HG02840 (cell line): ENCODE data around the gene ANO2.
"Not testable (repeated sequence)": the region's sequence is repeated elsewhere in the genome, so short reads cannot be mapped to it uniquely, and the experiment has no call there.

ENCODE experiments used
- ATAC-seq: cut with Tn5 transposase; IDR thresholded peaks from one replicate; pipeline ENCODE4 v1.9.1; 2021; ENCODE audit warnings: mild to moderate bottlenecking, moderate library complexity, moderate number of reproducible peaks; ENCODE audit not compliant: unreplicated experiment, low FRiP score

ANO2 gene

DNA sequence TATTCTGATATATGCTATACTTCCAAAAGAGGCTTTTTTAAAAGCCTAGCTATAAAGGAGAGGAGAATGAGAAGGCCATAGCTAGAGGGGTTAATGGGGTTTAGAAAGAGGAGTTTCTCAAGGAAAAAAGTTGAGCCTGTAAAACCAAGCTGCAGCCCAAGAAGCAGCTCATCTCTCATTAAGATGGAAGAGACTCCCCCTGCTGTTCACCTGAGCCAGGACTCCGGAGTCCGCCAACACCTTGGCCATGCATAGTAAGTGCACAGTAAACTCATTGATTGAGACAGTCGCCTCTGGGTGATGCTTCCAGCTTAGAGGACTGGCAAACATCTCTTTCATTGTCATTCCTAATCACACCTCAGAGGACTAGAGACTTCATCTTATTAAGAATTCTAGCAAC is 46.2 kb downstream of the ANO2 start:
- ATAC-seq, result no peak

DNA sequence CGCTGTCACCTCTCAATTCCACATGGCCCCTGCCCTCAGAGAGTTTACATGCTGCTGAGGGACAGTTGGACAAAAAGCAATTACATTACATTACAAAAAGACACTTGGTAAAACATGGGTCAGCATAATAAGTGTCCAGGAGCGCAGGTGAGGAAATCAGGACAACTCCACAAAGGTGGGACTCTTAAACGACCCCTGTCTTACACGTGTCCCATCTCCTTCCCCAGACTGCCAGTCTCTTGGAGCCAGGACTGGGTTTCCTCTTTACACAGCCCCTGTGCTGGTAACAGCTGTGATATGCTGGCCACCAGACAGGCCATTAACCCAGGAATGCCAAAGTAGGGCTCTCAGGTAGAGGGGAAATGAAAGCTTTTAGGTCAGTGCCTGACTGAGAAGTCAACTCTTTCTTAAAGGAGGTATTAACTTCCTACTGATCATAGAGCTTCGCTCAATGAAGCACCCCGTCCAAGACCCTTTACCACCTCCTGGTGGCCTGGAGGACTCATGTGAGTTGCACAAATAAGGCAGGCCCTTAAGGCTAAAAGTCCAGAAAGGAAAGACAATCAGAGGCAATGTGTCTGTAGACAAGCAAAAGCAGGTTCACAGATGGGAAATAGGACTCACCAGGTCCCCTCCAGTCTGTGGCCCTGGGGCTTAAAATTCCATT is 55.5 kb downstream of the ANO2 start:
- ATAC-seq, result no peak

DNA sequence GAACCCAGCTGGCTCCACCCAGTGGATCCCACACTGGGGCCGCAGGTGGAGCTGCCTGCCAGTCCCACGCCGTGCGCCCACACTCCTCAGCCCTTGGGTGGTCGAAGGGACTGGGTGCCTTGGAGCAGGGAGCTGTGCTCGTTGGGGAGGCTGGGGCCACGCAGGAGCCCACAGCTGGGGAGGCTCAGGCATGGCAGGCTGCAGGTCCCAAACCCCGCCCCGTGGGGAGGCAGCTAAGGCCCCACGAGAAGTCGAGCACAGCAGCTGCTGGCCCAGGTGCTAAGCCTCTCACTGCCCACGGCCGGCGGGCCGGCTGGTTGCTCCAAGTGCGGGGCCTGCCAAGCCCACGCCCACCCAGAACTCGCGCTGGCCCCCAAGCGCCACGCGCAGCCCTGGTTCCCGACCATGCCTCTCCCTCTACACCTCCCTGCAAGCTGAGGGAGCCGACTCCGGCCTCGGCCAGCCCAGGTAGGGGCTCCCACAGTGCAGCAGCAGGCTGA is 56.2 kb downstream of the ANO2 start:
- no peak for ATAC-seq

DNA sequence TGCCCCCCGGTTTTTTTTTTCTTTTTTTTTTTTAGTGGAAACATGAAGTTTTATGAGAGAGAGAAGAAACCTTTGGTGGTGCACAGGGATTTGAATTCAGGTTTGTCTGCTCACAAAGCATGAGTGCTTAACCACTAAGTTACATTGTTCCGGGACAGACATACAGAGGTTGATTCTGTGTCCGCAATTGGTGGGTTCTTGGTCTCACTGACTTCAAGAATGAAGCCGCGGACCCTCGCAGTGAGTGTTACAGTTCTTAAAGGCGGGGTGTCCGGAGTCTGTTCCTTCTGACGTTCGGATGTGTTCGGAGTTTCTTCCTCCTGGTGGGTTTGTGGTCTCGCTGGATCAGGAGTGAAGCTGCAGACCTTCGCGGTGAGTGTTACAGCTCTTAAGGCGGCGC is 57.2 kb downstream of the ANO2 start:
- not testable (repeated sequence) for ATAC-seq

DNA sequence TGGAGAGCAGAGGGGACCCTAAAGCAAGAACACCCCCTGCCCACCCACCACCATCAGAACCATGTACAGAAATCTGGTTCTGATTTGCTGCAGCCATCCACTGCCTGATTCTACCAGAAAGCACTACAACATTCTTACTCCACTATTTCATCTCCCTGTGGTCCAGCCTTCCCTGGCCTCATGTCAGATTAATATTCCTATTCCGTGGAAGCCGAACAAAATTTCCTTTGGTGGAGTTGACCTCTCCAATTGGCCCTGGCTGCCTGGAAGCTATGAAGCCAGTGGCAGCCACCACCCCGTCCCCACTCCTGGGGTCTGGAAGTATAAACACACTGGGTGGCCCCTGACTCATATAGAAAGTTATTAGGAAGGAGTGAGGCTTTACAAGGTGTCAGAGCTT is 60.2 kb downstream of the ANO2 start:
- no peak for ATAC-seq

DNA sequence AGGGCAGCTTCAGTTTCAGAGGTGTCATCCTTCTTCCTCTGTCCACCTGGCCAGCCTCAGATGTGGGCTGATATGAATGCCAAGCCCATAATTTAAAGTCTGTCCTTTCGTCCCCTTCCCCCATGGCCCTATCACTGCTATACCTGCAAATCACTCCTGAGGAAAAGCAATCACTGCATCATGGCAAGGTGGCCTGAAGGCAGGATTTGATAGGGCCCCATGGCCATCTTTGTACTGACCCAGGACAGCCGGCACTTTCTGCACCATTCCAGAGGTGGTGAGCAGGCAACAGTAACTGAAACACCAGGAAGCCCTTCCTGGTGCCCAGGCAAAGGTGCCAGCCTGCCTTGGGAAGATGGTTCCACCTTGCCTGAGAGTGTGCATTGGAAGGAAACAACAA is 60.8 kb downstream of the ANO2 start:
- no peak for ATAC-seq

DNA sequence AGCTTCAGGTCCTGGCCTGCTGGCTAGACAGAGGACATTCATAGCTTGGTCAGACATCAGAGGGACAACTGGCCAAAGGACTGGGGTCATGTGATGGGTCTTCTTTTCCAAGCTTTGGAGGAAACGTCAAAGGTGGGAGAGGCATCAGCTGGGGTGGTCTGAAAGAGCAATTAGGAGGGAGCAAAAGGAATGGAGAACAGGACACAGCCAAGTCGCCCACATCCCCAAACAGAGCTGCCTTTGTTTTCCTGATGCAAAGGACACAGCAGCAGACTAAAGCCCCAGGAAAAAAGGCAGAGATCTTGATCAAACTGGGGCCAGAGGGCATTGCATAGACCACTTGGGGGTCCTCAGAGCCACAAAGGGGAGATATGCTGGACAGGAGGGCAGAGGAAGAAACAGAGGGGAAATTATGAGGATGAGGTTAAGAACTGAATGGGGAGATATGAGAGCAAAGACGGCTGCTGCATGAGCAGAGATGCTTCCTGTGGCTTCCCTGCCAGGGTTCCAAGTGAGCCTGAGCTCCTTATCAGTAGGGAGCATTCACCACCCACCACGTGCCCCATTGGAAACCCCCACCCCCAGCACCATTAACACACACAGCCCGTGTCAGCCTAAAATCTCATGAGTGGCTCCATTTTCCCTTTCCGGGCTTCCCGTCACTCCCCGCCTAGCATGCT is 62.4 kb downstream of the ANO2 start:
- no peak for ATAC-seq

DNA sequence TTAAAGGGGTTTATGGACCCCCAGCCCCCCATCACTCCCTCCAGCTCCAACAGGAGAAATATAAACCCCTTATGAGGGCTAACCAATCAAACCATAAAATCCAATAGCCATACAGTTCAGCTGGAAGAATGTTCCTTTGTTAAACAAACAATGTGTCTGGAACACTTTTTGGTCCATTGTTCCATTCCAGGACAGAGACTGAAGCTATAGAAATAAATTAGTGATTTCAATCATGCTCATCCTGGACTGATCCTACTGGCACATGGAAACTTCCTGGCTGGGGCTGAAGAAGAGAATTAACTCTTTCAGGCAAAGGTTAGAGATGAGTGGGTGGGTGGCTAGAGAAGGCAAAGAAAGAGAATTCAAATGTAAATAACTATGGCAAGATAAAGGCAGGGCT is 63.4 kb downstream of the ANO2 start:
- no peak for ATAC-seq

DNA sequence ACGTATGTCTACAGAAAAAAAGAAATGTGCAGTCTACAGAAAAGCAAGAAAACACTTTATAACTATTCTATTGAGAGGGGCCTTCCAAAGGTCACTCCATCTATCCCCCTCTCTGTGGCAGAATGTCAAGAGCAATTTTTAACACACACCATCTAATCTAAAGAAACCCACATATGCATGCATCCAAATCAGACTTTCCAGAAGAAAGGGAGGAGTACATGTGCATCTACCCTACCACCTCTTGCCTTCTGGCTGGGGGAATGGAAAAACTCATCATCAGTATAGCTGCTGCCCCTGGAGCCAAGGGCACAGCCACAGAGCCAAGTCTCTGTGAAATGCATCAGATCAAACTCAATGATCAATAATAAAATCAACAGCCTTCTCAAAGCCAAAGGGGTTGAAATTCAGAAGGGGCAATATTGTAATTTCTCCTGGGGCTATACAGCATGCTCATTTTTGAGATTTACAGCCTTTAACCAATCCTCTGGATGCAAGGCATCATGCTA is 63.9 kb downstream of the ANO2 start:
- ATAC-seq, result no peak

DNA sequence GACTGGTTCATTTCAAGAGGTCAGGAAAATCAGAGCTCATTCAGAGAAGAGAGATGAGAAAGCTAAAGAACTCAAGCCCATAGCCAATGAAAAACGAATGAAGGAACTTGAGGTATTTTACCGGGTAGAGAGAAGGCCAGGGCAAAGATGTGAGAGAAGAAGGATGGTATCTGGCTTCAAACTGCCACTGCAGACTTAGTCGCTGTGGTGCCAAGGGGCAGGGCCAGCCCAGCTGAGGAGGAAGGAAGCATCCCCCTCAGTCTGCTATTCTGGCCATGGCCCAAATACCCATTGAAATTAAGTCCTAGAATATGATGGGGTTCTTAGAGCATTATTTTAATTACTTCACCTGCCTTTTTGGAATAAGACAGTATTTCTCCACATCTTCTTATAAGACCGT is 69.2 kb downstream of the ANO2 start:
- ATAC-seq, result no peak

DNA sequence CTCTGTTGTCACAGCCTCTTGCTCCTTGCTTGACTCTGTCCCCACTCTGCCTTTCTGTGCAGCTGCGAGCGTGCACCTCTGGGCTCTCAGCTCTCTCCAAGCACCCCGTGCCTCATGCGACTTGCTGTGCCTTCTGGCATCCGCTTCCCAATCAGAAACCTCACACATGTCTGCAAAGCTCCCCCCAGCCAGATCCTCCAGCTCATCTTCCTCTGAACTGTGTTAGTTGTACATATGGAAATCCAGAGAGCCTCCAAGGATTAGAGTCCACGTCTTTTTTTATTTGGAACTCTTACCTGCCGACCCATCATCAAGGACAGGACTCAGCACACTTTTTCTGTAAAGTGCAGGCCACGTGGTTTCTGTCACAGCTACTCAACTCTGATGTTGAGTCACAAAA is 70.5 kb downstream of the ANO2 start:
- no peak for ATAC-seq

DNA sequence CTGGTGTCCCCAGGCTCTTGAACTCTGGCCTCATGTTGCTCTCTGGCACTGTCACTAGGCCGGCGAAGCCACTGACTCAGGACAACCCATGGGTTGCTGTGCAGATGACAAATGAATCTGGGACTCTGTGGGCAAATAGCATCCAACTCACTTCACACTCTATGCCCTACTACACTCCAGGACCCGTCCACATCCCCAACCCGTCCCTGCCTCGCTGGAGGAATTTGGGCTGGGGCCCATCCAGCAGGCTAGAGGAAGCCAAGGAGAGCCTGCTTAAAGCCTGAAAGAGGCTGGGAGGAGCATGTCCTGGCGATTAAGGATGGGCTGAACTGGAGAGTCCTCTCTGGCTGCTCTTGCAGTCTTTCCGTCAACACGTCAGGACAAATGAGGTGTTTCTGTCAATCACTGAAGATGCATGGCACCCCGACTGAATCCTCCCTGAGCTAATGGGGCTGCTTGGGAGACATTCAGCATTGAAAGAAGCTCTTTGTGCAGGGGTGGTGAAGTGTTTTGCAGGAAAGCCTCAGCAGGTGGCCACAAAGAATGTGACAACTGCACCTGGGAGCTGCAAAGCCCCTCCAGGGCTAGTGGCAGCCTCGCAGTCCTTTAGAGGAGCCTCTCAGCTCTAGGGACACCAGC is 71.7 kb downstream of the ANO2 start:
- ATAC-seq, result no peak

DNA sequence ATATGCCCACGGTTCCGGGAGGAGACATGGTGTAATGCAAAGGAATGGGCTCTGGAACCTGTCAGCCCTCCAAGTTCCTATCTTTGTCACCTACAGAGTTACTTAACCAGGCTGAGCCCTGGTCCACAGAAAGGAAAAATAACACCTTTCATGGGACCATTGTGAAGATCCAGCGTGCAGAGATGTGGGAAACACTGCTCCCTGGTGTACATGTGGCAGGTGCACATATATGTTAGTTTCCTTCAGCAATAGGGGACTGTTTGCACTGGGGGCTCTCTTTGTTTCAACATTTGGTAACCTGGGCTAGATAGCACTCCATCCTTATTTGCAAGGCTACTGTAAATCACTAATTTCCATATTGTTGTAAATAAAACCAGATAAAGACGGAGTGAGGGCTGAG is 72.3 kb downstream of the ANO2 start:
- no peak for ATAC-seq

DNA sequence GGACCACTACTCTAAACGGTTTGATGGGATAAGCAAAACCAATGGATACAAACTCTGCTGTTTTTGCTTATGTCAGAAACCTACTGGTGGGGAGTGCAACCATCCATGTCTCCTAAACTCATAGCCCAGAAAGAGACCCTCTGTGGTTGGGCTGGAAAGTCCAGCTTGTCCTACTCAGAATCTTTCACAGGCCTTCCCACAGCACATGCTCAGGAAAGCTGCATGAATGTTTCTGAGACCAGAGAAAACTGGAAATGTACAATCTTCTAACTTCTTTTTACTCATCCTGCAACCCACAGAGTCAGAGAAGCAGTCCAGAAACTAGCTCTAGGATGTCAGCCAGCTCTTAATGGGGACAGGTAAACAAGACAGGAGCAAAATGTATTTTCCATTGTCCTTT is 73.3 kb downstream of the ANO2 start:
- ATAC-seq, result no peak

DNA sequence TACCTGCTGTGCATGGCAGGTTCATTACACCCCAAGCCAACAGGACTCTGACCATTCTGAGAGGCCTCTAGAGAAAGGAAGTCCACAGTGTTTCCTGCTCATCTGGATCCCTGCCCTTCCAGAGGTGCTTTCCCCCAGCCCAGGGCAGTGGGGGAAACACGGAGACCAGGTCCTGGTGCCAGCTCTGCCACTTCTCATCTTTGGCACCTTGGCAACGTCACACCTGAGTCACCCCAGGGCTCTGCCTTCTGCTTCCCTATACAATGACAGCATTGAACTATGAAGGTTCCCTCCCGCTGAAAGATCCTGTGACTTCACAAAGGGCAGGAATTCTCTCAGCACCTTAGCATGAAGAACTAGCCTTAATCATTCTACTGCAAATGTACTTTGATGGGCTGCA is 74.9 kb downstream of the ANO2 start:
- ATAC-seq, result no peak

DNA sequence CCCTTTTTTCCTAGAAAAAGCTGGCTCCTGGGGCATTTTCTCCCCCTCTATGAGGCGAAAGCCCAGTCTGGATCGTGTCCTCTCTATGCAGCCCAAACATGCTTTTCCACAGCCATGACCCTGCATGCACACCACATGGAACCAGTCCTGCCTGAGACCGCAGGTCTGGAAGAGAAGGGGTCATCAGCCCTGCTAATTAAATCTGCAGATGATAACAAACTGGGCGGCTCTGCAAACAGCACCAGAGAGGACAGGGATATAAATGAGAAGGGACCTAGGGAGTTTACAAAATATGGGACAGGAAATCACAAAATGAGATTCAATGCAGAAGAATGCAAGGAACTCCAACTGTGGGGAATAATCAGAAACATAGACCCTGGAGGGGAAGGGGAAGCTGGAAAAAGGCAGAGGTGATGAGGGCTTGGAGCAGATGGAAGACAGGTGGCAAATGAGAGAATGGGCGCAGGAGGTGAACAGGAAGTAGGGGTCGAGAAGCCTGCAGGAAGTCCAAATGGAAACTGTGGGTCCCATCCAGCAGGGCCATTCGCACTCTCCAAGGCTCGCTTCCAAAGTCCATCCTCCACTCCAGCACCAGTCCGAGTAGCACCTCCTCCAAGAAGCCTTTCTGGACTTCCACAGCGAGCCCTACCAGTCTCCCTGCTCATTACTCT is 76.3 kb downstream of the ANO2 start:
- no peak for ATAC-seq

DNA sequence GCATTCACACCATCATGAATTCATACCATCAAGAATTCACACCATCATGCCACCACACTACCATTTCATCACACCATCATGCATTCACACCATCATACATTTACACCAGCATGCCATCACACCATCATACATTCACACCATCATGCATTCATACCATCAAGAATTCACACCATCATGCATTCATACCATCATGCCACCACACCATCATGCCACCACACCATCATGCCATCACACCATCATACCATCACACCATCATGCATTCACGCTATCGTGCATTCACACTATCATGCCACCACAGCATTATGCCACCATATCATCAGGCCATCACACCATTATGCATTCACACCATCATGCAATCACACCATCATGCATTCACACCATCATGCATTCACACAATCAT is 79.7 kb downstream of the ANO2 start:
- no peak for ATAC-seq

DNA sequence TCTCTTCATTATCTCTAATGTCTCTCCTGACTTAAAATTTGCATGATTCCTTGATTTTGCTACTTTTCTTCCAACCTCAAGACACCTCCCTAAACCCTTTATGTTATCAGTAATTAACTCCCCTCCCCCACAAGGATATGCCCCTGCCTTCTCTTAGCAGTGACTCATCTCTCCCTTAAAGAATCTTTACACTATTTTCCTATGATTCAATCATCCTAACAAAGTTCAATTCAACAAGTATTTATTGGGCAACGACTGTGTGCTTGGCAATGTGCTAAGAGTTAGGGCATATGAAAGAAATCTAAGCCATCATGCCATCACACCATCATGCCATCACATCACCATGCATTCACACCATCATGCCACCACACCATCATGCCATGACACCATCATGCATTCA is 80.1 kb downstream of the ANO2 start:
- ATAC-seq, result no peak

DNA sequence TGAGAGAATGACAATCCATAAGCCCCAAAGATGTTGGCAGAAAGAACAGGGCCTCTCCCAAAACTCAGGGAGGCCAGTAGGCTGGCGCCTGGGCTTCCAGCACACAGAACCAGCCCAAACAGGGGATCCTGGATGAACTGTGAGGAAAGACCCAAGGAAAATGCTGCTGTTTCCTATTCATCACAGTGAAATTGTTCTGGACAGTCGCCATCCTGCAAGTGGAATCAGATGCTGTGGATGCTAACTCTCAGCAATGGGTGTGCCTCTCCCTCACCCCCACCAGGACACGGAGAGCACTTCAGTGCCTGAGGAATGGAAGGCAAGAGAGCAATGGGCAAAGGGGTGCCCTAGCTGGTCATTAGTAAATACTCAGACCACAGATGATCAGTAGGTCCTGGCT is 80.8 kb downstream of the ANO2 start:
- no peak for ATAC-seq

DNA sequence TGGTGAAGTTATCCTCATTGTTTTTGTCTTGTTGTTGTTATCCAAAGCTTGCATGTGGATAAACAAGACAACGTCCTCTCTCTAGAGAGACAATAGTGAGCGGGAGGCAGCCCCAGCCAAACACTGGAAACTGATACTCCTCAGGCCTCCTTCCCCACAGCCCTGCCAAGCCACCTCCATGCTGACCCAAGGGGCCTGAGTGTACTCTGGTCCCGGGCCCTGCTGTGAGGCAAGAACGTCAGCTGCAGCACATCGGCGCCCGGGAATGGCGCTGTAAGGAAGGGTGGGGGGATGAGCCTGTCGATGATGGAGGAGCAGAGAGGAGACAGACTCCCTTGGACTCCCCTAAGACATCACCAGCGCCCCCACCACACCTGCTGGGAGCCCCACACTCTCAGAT is 83.6 kb downstream of the ANO2 start:
- ATAC-seq, result no peak

DNA sequence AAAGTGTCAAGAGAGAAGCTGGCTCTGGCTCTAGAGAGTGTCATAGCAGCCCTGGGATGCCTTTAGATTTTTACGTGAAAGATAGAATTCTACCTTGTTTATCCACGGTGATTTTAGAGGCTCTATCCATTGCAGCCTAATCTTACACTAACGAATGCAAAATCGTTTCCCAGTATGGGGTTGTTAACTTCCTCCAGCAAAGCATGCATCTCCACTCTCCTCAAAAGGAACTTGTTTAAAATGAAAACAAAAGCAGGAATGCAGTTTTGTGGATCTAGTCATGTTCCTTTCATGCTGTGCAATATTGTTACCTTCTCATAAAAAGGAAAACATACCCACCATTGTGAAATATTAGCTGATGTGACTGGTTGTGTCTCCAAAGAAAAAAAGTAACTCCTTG is 88.4 kb downstream of the ANO2 start:
- ATAC-seq, result no peak
